NCI-H1930 (cell line): ENCODE measurements around the gene METTL27.
"Not testable (repeated sequence)": the region's sequence is repeated elsewhere in the genome, so short reads cannot be mapped to it uniquely, and the experiment has no call there.

ENCODE experiments used
- DNase-seq, 2 experiments: peaks; one replicate each; lab custom pipeline; 2025; lab: John Stamatoyannopoulos, UW

Gene METTL27, protein sequence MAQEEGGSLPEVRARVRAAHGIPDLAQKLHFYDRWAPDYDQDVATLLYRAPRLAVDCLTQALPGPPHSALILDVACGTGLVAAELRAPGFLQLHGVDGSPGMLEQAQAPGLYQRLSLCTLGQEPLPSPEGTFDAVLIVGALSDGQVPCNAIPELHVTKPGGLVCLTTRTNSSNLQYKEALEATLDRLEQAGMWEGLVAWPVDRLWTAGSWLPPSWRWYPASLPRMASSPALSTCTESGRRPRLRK

DNA sequence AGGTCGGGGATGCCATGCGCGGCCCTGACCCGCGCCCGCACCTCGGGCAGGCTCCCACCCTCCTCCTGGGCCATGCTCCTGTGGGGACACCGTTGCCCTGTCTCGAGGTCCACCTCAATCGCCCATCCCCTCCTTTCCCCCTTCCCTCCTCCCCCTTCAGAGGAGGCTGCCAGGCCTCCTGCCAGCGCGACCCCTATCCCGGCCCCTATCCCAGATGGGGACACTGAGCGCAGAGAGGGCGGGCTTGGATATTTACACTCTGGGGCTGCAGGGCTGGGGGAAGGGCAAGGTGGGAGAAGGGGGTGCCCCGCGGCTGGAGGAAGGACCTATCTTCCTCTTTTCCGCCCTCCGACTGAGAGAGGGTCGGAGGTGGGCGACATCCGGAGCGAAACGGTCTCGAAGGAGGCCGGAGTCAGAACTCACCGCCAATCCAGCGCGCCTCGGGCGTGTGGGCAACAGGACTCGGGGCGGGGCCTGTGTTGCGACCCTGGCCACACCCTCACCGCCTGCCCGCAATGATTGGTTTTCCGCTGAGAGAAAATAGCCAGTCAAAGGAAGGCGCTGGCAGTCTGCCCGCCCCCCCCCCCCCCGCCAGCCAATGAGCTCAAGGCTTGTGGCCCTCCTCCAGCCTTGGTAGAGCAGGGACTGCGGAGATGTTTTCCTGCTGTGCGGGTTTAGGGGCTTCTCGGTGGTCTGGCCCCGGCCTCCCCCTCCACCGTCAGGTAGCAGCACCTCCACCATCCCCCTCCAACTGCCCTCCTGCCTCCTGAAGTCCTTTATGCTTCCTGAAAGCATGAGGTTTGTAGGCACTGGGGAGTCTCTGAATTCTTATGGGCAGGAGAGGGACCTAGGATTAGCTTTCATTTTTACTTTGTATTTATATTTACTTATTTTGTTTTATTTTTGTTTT is at the start of gene METTL27:
TSS of gene METTL27 (minus strand) at position 450 of the 910 bp plus-strand sequence. CDS start at position 74, 376 bp downstream.
- peak; percentile 92 to 94 for DNase-seq

GRCh38 chr7:73891178-73891885 is 49.0 kb upstream of the METTL27 start:
- no peak for DNase-seq

DNA sequence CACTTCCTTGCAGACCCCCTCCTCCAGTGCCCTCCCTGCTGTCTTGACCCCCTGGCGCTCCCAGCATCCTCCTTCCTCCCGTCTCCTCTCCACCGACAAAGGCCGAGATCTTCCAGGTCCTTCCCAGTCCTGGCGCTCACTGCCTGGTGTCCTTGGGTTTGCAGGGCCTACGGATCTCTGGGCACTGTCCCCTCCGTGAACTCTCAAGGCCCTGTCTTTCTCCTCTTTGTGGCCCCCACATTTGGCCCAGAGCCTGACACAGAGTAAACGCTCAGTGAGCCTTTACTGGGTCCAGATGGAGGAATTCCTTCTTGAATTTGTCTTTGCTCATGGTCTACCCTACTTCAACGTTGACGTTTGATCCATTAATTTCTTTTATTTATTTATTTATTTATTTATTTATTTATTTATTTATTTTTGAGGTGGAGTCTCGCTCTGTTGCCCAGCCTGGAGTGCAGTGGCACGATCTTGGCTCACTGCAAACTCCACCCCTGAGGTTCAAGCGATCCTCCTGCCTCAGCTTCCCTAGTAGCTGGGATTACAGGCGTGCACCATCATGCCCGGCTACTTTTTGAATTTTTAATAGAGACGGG is 48.3 kb upstream of the METTL27 start:
- no peak for DNase-seq

DNA sequence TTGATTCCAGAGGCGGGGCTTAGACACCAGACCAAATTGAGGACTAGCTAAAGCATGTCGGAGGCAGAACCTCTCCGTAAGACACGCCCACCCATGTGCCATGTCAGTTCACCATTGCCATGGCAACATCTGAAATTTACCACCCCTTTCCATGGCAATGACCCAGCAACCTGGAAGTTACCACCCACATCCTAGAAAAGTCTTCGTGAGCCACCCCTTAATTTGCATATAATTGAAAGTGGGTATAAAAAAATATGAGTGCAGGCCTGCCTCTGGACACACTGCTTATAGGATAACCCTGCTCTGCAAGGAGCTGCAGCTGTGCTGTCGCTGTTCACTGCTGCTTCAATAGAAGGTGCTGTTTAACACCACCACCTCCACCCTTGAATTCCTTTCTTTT is 46.6 kb upstream of the METTL27 start:
- no peak for DNase-seq

DNA sequence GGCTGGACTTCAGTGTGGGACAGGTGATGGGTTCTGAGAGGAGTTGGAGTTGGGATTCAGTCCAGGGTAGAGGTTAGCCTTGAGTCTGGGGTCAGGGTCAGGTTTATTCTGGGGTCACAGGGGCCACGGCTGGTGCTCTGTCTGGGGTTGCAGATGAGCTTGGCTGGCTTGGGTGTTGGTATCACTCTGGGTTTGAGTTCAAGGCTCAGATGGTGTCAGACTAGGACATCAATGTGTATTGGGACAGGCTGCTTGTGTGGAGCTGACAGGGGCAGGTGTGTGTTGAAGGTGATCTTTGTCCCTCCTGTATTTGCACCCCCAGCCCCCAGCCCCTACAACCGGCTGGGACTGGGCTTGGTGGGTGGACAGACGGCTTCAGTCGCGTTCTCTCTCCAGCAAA is 45.4 kb upstream of the METTL27 start:
- no peak for DNase-seq

GRCh38 chr7:73885975-73886798 is 43.9 kb upstream of the METTL27 start:
- no peak for DNase-seq

GRCh38 chr7:73885433-73885974 is 43.2 kb upstream of the METTL27 start:
- no peak for DNase-seq

DNA sequence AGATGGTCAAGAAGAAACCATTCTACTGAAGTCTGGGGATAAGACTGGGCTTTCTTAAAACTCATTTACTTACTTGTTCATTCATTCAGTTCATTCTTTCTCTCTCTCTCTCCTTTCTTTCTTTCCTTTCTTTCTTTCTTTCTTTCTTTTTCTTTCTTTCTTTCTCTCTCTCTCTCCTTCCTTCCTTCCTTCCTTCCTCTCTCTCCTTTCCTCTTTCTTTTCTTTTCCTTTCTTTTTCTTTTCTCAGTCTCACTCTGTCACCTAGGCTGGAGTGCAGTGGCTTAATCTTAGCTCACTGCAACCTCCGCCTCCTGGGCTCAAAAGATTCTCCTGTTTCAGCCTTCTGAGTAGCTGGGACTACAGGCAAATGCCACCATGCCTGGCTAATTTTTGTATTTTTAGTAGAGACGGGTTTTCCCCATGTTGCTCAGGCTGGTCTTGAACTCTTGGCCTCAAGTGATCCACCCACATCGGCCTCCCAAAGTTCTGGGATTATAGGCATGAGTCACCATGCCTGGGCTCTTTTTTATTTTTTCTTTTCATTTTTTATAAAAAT is 42.6 kb upstream of the METTL27 start:
- DNase-seq = not testable (repeated sequence)

DNA sequence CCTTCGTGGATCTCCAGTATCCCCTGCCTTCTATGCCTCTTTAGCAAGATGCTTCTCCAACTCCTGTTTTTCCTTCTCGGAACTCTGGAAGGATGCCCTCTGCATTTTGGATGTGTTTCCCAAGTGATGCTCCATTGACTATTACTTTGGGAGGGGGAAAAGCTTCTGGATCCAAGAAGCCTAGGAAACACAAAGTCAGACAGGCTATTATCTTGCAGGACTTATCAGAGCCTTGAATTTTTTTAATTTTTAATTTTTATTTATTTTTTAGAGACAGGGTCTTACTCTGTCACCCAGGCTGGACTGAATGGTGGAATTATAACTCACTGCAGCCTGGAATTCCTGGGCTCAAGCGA is 39.7 kb upstream of the METTL27 start:
- DNase-seq = no peak

- DNase-seq = no peak
These were observed 39.2 kb upstream of the METTL27 start for GRCh38 chr7:73881352-73882046.

DNA sequence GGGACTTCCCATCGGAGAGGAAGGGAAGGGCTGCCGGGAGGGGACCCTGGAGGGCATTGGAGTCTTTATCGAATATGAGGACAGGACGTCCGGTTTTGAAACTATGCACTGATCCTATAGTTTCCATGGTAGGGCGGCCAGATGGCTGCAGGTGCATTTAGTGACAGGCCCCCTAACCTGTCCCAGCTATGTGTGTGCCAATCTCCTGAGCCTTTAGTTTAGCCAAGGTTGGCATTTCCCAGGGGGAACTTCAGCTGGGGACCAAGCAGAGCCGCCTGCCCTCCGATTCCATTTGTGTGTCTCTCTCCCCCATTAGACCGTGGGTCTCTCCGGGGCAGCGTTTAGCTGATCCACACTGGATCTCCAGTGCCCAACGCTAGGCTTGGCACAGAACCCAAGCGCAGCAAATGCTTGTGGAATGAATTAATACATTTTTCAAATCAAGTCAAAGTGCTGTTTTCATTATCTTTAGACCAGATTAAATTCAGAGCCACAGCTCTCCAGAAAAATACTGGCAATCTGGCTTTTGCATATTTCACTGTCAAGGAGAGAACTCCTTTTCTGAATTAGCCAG is 38.5 kb upstream of the METTL27 start:
- no peak for DNase-seq

DNA sequence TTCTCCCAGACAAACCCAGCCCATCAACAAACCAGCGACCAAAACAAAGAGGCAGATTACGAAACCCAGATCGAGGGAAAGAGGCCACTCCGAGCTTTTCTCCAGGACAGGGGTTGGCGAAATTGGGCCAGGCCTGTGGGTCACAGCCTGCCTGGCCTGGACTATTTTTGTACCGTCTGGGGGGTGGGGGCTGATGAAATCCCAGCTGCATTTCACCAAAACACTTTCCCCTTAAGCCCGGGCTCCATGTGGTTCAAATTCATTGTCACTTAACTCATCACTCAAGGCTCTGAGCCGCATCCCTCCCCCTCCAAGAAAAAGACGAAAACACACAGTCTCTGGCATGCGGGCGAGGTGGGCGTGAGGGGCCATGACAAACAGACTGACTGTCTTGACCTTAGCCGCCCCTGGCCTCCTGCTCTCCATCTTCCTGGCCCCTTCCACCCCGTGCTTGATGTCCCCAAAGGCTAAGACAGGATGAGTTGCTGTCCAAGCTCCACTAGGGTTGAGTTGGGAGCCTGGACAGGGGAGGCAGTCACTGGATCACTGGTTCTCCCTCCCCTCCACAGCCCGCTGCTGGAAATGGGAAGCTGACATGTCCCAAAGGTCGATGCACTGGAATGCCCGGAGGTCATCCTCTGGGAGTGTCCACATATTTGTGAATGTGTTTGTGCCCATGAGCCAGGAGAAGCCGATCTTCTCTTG is 37.8 kb upstream of the METTL27 start:
- DNase-seq = no peak

DNA sequence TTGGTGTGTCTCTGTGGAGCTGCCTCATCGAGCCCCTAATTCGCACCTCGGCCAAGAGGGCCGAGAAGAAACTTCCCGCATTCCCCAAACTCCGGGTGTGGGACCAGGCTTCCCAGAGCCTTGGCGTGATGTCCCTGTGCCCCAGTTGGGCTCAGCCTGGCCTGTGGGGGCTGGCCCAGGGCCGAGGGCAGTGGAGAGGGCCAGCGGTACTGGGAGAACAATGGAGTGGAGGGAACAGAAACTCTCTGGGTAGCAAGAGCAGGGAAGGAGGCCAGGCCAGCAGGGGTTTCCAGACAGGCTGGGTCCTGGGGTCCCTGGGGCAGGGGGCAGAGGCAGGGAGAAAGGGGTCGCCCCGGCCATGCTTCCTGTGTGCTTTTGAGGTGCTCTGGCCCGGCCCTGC is 34.7 kb upstream of the METTL27 start:
- DNase-seq = no peak

DNA sequence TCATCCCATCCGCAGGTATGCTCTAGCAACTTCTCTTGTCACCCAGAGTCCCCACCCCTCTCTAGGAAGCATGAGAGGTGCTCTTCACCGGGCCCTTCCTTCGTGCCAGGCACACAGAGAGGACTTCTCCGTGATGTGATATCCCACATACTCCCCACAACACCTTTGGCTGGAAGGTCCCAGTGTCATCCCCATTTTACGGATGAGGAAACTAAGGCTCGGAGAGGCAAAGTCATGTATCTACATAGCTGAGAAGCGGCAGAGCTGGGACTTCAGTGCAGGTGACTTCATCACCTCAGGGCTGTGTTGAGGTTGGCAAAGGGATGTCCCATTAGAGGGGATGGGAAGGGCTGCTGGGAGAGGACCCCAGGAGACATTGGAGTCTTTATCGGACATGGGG is 34.0 kb upstream of the METTL27 start:
- DNase-seq = no peak

- no peak for DNase-seq
These were observed 30.0 kb upstream of the METTL27 start for GRCh38 chr7:73872056-73872908.

- DNase-seq = no peak
These were observed 29.1 kb upstream of the METTL27 start for GRCh38 chr7:73871163-73872011.

- no peak for DNase-seq
These were observed 27.8 kb upstream of the METTL27 start for GRCh38 chr7:73870041-73870492.
